GM12865 (cell line): ENCODE data around the gene TAF1C.
A peak's percentile ranks its signal among the peaks of the same experiment; 100 is the strongest.

Source experiments
- DNase-seq: peaks from one replicate; pipeline ENCODE4 v3.0.0; 2010; ENCODE audit warnings: low read depth
- H3K4me3 ChIP-seq: 2 replicates; pipeline ENCODE4 v1.5.1; 2011; ENCODE audit warnings: mild to moderate bottlenecking, low read depth, low read length, control low read depth
- TF ChIP-seq, protein P1 (sequence below): IDR thresholded peaks from 2 replicates; pipeline ENCODE4 v1.5.1; 2011; ENCODE audit warnings: low read length, control low read depth, low read depth, inconsistent platforms; ENCODE audit not compliant: insufficient read depth; ENCODE audit errors: missing control alignments

The TAF1C gene

DNA sequence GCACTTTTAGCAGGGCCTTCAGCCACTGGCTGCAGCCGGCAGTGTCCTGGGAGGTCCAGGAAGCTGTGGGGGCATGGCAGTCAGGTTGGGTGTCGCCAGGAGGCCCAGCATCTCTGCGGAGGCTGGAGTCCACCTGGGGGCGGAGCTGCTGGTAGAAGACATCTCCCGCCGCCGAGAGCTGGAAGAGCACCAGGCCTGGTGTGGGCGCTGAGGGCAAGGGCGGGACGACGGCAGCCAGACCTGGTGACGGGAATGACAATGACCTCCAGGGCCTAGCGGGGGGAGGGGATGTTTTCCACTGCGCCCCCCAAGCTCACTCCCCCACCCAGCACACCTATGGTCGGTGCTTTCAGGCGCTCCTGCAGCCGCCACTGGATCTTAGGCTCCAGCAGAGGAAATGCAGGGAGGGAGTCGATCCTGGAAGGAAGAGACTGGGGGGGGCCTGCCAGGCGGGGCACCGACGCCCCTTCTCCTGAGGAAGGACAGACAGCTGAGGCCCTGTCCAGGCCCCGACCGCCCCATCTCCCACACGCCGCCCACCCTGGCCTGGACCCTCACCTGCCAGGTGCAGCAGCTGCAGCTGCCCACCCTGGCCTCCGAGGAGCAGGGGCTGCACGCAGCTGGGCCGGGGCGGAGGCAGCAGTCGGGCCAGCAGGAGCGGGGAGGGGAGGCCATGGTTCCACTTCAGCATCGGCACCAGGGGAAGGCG, 7.1 kb downstream of the TAF1C start:
- DNase-seq = no peak

DNA sequence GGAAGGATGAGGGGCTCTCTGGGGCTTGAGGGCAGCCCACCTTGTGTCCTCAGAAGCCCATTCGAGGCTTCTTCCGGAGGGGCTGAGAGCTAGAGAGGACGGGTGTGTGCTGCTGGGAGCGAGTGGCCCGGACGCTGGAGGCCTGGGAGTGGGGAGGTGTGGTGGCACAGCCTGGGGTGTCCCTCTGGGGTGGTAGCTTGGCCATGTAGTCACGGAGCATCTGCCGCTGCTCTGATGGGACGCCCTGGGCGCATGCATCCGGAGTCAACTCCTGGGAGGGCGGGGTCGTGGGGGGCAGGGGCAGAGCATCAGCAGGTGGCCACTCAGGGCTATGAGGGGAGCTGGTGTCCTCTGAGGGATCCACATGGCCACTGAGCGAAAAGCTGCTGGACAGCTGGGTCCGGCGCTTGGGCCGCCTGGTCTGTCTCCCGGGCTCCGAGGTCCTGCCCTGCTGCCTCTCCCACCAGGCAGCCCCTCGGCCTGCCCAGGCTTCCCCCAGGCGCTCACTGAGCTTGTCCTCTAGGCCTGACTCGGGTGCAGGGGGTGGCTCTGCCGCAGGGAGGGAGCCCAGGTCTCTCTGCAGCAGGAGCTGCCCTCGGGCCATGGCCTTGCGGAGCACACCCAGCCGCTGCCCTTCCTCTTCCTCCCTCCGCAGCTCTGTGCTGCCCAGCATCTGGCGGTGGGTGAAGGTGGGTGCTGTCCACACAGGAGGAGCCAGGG, 7.8 kb downstream of the TAF1C start:
- DNase-seq = no peak
- H3K4me3 ChIP-seq = no peak overlapping the region
- TF ChIP-seq, protein P1, sequence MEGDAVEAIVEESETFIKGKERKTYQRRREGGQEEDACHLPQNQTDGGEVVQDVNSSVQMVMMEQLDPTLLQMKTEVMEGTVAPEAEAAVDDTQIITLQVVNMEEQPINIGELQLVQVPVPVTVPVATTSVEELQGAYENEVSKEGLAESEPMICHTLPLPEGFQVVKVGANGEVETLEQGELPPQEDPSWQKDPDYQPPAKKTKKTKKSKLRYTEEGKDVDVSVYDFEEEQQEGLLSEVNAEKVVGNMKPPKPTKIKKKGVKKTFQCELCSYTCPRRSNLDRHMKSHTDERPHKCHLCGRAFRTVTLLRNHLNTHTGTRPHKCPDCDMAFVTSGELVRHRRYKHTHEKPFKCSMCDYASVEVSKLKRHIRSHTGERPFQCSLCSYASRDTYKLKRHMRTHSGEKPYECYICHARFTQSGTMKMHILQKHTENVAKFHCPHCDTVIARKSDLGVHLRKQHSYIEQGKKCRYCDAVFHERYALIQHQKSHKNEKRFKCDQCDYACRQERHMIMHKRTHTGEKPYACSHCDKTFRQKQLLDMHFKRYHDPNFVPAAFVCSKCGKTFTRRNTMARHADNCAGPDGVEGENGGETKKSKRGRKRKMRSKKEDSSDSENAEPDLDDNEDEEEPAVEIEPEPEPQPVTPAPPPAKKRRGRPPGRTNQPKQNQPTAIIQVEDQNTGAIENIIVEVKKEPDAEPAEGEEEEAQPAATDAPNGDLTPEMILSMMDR = no peak

More for the DNA sequence above, 7.1 kb downstream of the TAF1C start:
- H3K4me3 ChIP-seq = no peak overlapping the region
- TF ChIP-seq, protein P1 = no peak

DNA sequence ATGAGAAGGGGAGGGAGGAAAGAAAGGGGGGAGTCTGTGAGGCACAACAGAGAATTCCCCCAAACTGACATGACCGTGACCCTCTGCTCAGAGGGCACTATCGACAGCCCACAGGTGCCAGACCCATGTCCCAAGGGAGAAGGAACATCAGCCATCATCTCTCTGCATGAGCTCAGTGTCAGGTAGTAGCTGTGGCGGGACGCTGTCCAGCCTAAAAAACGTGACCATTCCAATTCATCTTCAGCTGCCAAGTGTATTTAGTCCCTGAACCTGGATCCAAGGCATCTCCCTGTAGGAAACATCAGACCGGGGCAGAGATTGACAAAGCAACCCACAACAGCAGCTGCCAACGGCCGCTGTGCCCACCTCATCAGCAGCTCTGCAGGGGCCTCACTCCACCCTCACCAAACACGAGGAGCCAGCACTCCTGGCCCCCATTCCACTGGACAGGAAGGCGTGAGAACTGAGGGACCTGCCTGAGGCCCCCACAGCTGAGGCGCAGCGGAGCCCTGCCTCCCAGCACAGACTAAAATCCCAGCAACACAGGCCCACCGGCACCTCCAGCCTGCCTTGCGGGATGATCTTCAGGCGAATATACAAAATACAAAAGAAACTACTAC, 8.6 kb downstream of the TAF1C start:
- TF ChIP-seq, protein P1 = no peak
- no peak for DNase-seq
- H3K4me3 ChIP-seq = no peak overlapping the region

DNA sequence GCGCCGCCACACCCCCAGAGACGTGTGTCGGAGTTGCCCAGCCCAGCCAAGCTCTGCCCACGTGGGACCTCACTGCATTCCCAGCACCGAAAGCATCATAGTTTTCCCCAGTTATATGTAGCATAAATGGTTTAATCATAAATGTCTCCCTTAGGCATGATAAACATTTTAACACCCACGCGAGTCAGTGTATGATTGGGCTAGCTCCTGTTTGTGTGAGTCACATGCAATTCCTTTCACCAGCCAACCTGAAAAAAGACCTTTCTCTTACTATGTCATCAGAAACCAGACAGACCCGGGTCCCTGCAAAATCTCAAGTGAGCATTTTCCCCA, 9.2 kb downstream of the TAF1C start:
- no peak for DNase-seq
- no peak overlapping the region for H3K4me3 ChIP-seq
- TF ChIP-seq, protein P1 = no peak

DNA sequence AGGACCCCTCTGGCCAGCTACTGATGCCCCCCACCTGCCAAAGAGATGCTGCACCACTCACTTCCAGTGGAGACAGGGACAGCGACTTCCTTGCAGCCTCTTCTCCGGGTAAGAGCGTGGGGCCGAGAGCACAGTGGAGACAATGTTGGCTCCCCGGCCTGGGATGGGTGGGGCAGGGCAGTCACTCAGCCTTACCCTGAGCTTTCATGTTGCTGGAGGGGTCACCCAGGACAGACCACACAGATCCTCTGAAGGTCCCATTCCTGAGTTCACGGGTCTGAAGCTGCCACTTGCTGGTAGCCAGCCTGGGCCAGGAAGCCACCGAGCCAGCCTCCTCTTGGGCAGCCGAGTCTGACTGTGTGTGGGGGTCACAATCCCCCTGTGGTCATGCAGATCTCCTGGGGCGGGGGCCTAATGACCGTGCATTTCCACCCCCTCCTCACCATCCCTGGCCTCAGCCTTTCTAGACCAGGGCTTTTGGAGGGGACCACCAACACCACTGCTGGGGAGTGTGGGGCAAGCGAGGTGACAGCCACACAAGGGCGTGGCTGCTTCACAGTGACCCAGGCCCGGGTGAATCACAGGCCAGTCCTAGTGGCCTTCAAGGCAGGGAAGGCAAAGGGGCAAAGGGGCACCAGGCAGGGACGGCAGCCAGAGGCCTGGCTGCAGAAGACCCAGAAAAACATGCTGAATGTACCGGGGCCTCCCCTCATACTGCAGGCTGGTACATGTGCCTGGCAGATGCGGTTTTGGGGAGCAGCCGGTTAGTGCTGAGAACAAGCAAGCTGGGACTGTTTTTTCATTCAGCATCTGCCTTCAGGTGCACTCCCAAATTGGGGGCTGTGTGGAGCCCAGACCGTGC, 10.4 kb downstream of the TAF1C start:
- TF ChIP-seq, protein P1 = no peak
- no peak for DNase-seq
- no peak overlapping the region for H3K4me3 ChIP-seq

DNA sequence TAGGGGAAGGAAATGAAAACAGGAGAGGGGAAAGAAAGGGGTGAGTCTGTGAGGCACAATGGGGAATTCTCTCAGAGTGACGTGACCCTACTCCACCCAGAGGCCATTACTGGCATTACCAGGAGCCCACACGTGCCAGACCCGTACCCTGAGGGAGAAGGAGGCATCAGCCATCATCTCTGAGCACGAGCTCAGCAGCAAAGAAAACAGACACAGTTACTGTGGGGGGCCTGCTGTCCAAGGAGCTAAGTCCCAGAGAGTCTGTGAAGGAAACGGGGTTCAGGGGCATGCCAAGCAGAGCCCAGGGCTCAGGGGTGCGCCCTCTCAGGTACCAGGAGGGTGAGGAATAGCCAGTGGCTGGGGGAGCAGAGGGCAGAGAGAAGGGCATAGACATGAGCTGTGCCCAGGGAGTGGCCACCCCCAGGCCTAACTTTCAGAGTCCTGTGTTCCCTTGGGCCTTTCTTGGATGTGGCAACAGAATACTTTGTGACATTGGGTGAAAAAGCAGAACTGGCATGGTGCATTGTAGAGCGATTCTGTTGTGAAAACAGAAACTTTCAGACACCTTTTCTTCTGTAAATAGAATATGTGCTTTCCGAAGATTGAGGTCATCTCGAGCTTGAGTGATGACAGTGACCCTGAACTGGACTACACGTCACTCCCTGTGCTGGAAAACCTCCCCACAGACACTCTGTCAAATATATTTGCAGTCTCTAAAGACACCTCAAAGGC, 11.3 kb downstream of the TAF1C start:
- TF ChIP-seq, protein P1 = peak; percentile 67
- DNase-seq = peak; percentile 69
- no peak overlapping the region for H3K4me3 ChIP-seq
